Activated naive CD8-positive, alpha-beta T cell (primary cell): Measurements from ENCODE around the gene TP53BP1.

Experiments used
- H3K27ac Mint-ChIP-seq: one replicate; pipeline ENCODE4 v1.8.0; 2021; ENCODE audit warnings: mixed read lengths
- H3K27me3 Mint-ChIP-seq: one replicate; pipeline ENCODE4 v1.8.0; 2021; ENCODE audit warnings: mixed read lengths
- H3K36me3 Mint-ChIP-seq: one replicate; pipeline ENCODE4 v1.8.0; 2021; ENCODE audit warnings: mixed read lengths
- H3K4me1 Mint-ChIP-seq: one replicate; pipeline ENCODE4 v1.8.0; 2021; ENCODE audit warnings: low read depth, mixed read lengths
- H3K4me3 Mint-ChIP-seq: one replicate; pipeline ENCODE4 v1.8.0; 2021; ENCODE audit warnings: mild to moderate bottlenecking, mixed read lengths
- H3K9me3 Mint-ChIP-seq: one replicate; pipeline ENCODE4 v1.8.0; 2021; ENCODE audit warnings: low read depth, mixed read lengths

Gene TP53BP1

DNA sequence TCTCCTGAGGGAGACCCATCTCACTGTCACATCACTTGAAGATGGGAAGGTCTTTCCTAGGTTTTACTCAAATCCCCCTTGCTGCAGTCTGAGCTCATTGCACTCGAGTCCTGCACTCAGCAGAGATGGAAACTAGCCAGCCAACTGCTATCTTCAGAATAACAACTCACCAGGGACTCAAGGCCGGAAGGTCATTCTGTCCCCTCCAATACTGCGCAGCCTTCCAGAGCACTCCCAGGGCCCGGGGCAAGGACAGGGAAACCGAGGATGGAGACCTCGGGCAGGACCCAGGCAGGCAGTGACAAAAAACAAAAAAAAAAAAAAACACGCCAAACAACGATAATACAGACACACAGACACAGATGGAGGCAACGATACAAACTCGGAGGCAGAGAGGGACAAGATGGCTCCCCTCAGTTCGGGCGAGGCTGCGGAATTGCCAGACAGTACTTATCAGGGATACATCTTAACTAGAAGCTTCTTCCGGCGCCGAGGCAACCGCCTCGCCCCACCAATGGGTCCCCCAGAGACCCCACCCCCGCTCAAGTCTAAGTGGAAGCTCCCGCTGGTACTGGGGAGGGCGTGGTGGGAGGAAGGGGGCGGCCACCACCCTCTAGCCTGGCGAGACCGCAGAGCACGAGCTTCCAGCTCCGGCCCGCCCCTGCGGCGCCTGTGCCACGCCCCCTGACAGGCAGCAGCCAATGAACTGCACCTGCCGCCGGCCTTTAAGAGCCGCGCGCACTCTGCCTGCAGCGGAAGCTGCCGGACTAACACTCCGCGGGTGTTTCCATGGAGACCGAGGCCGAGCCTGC, 17.4 kb upstream of the TP53BP1 start:
- Mint-ChIP-seq H3K9me3 (no peaks in the 10 kb centered on the region), H3K27ac (peak overlapping the region; percentile 90), H3K4me1 (peaks cover 32% of the 10 kb centered on the region), H3K36me3 (no peaks in the 10 kb centered on the region), H3K27me3 (no peaks in the 10 kb centered on the region), H3K4me3 (peak overlapping the region; percentile 93)

DNA sequence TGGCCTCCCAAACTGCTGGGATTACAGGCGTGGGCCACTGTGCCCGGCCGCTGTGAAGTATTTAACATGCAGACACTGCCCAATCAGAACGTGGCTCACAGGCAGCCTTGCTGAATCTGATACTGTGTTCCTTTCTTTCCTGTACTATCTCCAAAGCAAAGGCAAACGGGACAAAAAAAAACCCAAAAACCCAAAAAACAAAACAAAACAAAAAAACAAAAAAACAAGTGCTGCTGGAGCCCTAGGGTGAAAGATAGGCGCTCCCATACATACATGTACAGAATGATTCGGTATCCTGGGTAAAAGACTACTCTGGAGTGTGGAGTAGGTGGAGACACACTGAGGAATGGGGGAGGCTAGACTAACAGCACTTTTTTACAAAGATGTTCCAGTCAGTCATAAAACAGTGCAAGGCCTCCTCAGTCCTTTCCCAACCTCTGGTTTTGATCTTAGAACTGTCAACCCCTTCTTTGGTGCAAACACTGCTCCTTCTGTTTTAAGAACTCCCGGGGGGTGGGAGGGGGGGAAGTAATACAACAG, 16.8 kb upstream of the TP53BP1 start:
- Mint-ChIP-seq H3K4me1 (peaks cover 32% of the 10 kb centered on the region), H3K27ac (peak overlapping the region; percentile 64), H3K4me3 (peak overlapping the region; percentile 93), H3K27me3 (no peaks in the 10 kb centered on the region), H3K9me3 (no peaks in the 10 kb centered on the region), H3K36me3 (no peaks in the 10 kb centered on the region)

DNA sequence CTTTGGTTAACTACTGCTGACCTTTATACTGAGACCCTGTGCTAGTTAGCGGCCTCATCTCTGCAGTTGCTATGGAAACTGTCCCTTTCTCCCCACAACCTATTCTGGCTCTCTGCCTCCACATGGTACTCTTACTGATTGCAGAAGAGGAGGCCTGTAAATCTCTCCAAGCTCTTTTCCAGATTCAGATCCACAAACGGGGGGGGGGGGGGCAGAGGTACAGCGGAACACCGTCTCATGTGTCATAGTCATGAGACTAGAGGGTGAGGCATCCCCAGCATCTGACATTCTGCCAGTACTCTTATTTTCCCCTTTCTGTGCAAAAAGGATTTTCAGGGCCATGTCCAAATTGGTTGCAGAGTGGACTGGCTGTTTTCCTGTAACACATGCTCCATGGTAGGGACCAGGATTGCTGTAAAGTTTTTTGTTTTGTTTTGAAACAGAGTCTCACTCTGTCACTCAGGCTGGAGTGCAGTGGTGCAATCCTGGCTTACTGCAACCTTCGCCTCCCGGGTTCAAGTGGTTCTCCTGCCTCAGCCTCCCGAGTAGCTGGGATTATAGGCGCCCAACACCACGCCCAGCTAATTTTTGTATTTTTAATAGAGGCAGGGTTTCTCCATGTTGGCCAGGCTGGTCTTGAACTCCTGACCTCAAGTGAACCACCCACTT, 16.2 kb upstream of the TP53BP1 start:
- Mint-ChIP-seq H3K4me1 (peaks cover 28% of the 10 kb centered on the region), H3K4me3 (no peak overlapping the region), H3K9me3 (no peaks in the 10 kb centered on the region), H3K36me3 (no peaks in the 10 kb centered on the region), H3K27me3 (no peaks in the 10 kb centered on the region), H3K27ac (no peak overlapping the region)

DNA sequence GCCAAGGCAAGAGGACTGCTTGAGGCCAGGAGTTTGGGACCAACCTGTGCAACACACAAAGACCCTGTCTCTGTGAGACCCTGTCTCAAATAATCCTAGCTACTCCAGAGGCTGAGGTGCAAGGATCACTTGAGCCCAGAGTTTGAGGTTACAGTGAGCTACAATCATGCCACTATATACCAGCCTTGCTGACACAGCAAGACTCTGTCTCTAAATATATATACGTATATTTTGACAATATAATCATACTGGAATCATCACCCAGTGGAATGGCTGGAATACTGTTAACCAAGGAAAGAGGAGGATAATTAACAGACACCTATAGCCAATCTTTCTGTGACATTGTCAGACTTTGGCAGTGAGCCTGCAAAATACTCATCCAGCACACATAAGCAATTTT, 15.5 kb upstream of the TP53BP1 start:
- H3K4me1 Mint-ChIP-seq, result peaks cover 22% of the 10 kb centered on the region
- H3K9me3 Mint-ChIP-seq, result no peaks in the 10 kb centered on the region
- no peaks in the 10 kb centered on the region for H3K27me3 Mint-ChIP-seq
- H3K27ac Mint-ChIP-seq, result no peak overlapping the region
- H3K36me3 Mint-ChIP-seq, result no peaks in the 10 kb centered on the region
- no peak overlapping the region for H3K4me3 Mint-ChIP-seq

DNA sequence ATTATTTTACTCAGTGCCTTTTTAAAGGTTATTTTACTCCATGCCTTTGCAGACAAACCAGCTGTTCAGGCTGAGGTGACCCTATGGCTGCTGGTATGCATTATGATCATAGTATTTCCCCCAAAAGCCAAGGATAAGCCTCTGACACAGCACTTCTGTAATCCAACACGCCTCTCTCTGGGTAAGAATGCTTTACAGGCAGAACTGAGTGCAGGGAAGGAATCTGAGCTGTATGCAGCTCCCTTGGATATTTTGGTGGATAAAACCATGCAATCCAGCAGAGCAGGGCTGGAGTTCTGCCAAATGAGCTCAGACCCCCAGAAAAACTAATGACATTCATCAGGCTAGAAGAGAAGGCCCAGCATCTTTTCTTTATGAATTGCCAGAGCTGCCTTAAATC, 12.8 kb upstream of the TP53BP1 start:
- H3K4me3 Mint-ChIP-seq, result no peak overlapping the region
- no peak overlapping the region for H3K27ac Mint-ChIP-seq
- no peaks in the 10 kb centered on the region for H3K27me3 Mint-ChIP-seq
- H3K36me3 Mint-ChIP-seq, result no peaks in the 10 kb centered on the region
- H3K4me1 Mint-ChIP-seq, result peaks cover 13% of the 10 kb centered on the region
- H3K9me3 Mint-ChIP-seq, result no peaks in the 10 kb centered on the region

DNA sequence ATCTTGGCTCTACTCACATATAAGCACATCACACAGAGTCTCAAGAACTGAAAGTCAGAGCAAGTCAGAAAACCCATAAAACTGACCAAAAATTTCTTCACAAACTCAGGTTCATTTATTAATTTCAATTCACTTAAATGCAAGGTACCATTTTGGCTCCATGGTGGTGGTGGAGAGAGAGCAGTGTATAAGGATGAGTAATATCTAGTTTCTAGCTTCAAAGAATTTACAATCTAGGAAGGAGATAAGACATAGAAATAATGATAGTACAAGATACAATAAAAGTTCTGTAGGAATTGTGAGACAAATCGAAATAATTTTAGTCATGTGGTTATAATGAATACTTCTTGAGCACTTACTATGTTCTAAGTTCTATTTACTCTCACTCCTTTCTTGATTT, 6.7 kb upstream of the TP53BP1 start:
- Mint-ChIP-seq H3K27ac (no peak overlapping the region), H3K9me3 (no peaks in the 10 kb centered on the region), H3K4me1 (no peaks in the 10 kb centered on the region), H3K4me3 (no peak overlapping the region), H3K27me3 (no peaks in the 10 kb centered on the region), H3K36me3 (peaks cover 2% of the 10 kb centered on the region)

DNA sequence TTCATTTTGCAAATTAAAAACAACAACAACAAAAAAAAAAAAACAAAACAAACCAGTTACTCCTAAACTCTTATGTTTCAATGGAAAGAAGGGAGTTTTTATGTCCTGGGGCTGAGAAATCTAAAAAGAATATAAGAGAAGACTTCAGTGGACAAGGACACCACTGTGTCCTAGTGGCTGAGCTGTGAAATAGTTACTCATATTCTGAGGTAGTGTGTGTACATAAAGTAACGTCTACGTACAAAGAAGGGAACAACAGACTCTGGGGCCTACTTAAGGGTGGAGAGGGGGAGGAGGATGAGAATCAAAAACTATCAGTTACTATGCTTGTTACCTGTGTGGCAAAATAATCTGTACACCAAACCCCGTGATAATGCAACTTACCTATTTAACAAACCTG, 6.0 kb upstream of the TP53BP1 start:
- no peaks in the 10 kb centered on the region for H3K9me3 Mint-ChIP-seq
- no peaks in the 10 kb centered on the region for H3K27me3 Mint-ChIP-seq
- H3K36me3 Mint-ChIP-seq, result peaks cover 2% of the 10 kb centered on the region
- H3K4me3 Mint-ChIP-seq, result no peak overlapping the region
- no peaks in the 10 kb centered on the region for H3K4me1 Mint-ChIP-seq
- H3K27ac Mint-ChIP-seq, result no peak overlapping the region

DNA sequence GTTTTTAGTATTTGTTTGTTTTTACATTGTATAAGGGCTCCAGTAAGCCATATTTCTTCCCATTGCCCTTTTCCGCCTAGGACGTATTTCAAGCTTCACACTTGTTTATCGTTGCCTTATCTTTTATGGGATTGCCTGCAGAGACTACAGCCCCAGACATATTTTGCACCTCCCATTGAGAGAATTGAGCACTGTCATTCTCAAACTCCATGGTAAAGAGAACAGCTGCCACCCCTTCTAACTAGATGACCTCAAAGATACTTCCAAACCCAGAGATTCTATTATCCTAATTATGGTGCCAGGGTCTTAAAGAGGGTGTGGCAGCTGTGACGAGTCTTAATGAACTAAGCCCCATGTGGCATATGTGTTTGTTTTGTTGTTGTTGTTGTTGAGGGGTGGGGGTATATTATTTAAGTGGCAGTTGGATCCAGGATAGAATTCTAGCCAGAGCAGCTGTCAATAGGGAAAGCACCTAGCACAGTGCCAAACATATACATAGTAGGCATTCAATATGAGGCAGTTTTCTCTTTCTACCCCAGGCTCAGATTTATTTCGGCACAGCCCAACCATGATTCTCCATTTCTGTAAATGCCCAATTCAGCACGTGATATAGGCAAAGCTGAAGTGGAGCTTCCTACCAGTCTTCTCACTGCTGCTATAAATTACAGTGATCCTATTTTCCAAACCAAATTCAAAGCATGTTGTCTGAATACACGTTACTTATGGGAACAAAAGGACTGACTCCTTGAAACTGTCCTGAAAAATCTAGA, 932 bp upstream of the TP53BP1 start:
- no peaks in the 10 kb centered on the region for H3K27me3 Mint-ChIP-seq
- H3K27ac Mint-ChIP-seq, result peak overlapping the region; percentile 98
- H3K36me3 Mint-ChIP-seq, result peaks cover 7% of the 10 kb centered on the region
- no peaks in the 10 kb centered on the region for H3K9me3 Mint-ChIP-seq
- peaks cover 30% of the 10 kb centered on the region for H3K4me1 Mint-ChIP-seq
- peak overlapping the region; percentile 100 for H3K4me3 Mint-ChIP-seq

DNA sequence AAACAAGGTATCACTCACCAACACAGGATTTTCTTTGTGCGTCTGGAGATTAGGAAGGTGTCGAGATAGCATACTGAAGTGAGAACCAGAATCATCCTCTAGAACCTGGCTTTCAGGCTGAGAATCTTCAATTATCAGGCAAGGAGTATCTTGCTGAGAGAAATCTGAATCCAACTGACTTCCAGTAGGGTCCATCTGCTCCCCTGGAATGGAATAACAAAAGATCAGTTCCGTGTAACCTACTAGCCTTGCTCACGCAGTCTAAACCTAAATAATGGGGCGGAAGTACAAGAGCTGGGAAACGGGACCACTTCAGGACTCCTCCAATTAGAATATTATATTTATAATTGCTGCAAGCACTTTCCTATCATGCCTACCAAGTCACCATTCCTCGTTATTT, 690 bp downstream of the TP53BP1 start:
- peak overlapping the region; percentile 98 for H3K27ac Mint-ChIP-seq
- H3K4me1 Mint-ChIP-seq, result peaks cover 35% of the 10 kb centered on the region
- H3K9me3 Mint-ChIP-seq, result no peaks in the 10 kb centered on the region
- H3K36me3 Mint-ChIP-seq, result peaks cover 11% of the 10 kb centered on the region
- H3K4me3 Mint-ChIP-seq, result peak overlapping the region; percentile 100
- no peaks in the 10 kb centered on the region for H3K27me3 Mint-ChIP-seq

DNA sequence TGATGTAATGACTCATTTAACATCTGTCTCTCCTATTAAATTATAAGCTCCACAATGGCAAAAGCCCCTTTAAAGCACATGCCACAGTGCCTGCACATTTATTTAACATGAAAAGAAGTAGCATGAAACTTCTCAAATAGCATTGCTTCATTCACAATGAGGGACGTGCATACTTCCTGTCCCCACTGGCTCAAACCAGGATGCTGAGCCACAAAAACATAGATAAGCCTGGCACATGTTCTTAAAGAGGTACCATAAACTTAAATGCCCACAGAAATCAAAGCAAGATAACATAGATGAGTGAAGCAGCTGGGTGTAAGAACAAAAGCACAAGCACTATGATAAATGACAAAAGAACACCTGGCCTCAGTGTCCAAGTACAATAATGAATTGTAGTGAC, 3.8 kb downstream of the TP53BP1 start:
- peaks cover 11% of the 10 kb centered on the region for H3K36me3 Mint-ChIP-seq

DNA sequence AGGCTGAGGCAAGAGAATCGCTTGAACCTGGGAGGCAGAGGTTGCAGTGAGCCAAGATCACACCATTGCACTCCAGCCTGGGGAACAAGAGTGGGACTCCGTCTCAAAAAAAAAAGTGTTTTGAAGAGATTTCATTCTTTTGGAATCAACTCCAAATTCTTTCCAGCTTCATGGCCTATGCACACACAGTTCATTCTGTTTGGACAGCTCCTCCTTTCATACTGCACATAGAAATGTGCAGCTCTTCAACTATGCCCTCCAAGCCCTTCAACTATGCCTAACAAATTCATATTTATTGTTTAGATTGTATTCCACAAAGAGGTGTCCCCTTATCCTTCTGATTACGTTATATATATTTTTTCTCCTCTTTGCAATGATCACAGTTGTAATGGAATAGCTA, 4.2 kb downstream of the TP53BP1 start:
- Mint-ChIP-seq H3K4me1 (peaks cover 38% of the 10 kb centered on the region), H3K4me3 (no peak overlapping the region), H3K9me3 (no peaks in the 10 kb centered on the region), H3K36me3 (peaks cover 11% of the 10 kb centered on the region), H3K27me3 (no peaks in the 10 kb centered on the region), H3K27ac (no peak overlapping the region)

More for the DNA sequence above, 3.8 kb downstream of the TP53BP1 start:
- no peak overlapping the region for H3K27ac Mint-ChIP-seq
- peaks cover 35% of the 10 kb centered on the region for H3K4me1 Mint-ChIP-seq
- H3K4me3 Mint-ChIP-seq, result no peak overlapping the region
- H3K9me3 Mint-ChIP-seq, result no peaks in the 10 kb centered on the region
- H3K27me3 Mint-ChIP-seq, result no peaks in the 10 kb centered on the region

DNA sequence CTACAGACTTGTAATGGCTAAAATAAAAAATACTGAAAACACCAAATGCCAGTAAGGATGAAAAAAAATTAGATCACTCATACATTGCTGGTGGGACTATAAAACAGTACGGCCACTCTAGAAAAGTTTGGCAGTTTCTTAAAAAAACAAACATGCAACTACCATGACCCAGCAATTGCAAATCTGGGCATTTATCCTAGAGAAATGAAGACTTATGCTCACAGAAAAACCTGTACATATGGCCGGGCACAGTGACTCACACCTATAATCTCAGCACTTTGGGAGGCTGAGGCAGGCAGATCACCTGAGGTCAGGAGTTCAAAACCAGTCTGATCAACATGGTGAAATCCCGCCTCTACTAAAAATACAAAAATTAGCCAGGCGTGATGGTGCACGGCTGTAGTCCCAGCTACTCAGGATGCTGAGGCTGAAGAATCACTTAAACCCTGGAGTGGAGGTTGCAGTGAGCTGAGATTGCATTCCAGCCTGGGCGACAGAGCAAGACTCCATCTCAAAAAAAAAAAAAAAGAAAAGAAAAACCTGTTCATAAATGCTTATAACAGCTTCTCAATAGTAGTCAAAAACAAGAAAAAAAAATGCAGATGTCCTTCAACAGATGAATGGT, 5.6 kb downstream of the TP53BP1 start:
- H3K4me3 Mint-ChIP-seq, result no peak overlapping the region
- H3K27ac Mint-ChIP-seq, result no peak overlapping the region
- H3K36me3 Mint-ChIP-seq, result peaks cover 11% of the 10 kb centered on the region
- H3K27me3 Mint-ChIP-seq, result no peaks in the 10 kb centered on the region
- H3K9me3 Mint-ChIP-seq, result no peaks in the 10 kb centered on the region
- H3K4me1 Mint-ChIP-seq, result peaks cover 32% of the 10 kb centered on the region

DNA sequence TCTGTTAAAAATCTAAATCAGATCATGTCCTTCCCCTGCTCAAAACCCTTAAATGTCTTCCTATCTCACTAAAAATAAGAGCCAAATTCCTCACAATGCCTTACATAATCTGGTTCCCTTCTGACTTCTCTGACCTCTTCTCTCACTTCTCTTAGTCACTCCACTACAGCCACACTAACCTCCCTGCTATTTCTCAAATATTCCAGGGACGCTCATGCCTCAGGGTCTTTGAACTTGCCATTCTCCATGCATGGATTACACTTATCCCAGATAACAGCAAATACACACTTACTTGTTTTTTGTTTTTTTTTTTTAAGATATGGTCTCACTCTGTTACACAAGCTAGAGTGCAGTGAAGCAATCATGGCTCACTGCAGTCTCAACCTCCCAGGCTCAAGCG, 8.5 kb downstream of the TP53BP1 start:
- peaks cover 18% of the 10 kb centered on the region for H3K4me1 Mint-ChIP-seq
- H3K36me3 Mint-ChIP-seq, result peaks cover 15% of the 10 kb centered on the region
- H3K9me3 Mint-ChIP-seq, result no peaks in the 10 kb centered on the region
- H3K4me3 Mint-ChIP-seq, result no peak overlapping the region
- no peaks in the 10 kb centered on the region for H3K27me3 Mint-ChIP-seq
- no peak overlapping the region for H3K27ac Mint-ChIP-seq

DNA sequence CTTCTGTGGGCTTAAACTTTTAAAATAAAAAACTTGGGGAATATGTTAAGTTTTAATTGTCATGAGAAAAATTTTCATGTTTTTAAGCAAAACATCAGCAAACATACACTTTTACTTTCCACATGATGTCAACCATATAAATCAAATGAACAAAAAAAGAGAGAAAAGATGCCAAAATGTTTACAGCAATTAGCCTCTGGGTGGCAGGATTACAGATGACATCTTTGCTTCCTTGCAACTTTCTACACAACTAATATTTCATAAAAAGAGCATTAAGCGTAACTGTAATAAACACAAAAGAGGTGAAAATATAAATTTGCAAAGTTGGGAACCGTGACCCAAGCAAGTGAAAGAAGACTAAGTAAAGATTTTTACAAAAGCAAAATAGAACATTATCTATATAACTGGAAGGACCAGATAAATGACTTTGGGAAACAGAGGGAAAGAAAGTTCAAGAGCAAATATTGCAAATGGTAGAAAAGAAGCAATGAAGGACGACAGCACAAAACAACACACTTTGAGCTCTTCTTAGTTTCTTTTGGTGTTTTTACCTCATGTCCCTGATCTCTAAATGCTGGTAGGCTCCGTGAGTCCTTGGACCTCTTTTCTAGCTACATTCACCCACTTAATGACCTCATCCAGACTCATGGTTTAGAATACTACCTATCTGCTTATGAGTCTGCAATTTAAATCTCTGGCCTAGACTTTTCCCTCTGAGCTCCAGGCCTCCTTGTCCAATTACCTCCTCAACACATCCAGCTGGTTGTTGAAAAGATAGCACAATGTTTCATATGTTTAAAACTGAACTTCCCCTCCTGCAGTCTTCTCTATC, 9.4 kb downstream of the TP53BP1 start:
- Mint-ChIP-seq H3K4me3 (no peak overlapping the region), H3K27ac (no peak overlapping the region), H3K27me3 (no peaks in the 10 kb centered on the region), H3K9me3 (no peaks in the 10 kb centered on the region), H3K4me1 (peaks cover 11% of the 10 kb centered on the region), H3K36me3 (peaks cover 15% of the 10 kb centered on the region)
